ENCODE measurements around the gene ECHS1. TPM values are rescaled to one million over a fixed set of nuclear protein-coding genes. Genes with fewer than 3 reads are reported as not detected.

ECHS1 gene
- polyA plus RNA-seq, 1 donor from 2014 or later, result 122 TPM

- Histone ChIP-seq H2AFZ (ENCODE audit: low read depth, low read length) (no peak overlapping the region), H4K20me1 (ENCODE audit: insufficient read depth) (no peaks in the 10 kb centered on the region), H3K4me3 (ENCODE audit: low read length) (no peak overlapping the region), H3K36me3 (ENCODE audit: insufficient read depth, low read length) (no peaks in the 10 kb centered on the region), H3K9me2 (ENCODE audit: insufficient read depth, low read length) (no peaks in the 10 kb centered on the region), H3K79me2 (replicated peaks; ENCODE audit: insufficient read depth, low read length) (no peaks in the 10 kb centered on the region), H3K4me2 (ENCODE audit: low read length) (no peak overlapping the region), H3K27me3 (ENCODE audit: insufficient read depth, low read depth, low read length) (no peaks in the 10 kb centered on the region), H3K27ac (ENCODE audit: low read length) (no peak overlapping the region), H3K9me3 (ENCODE audit: low read length) (no peaks in the 10 kb centered on the region), H3F3A (ENCODE audit: insufficient read depth, low read length, poor library complexity, severe bottlenecking) (no peaks in the 10 kb centered on the region), H3K9ac (ENCODE audit: low read length) (no peak overlapping the region)
- TF ChIP-seq EZH2 (IDR thresholded peaks at IDR 0.05; ENCODE audit: borderline replicate concordance, insufficient read depth, low read length, poor library complexity, severe bottlenecking), result no peak
- no peak for TF ChIP-seq RAD21 (conservative IDR thresholded peaks at IDR 0.05)
These were observed 24.0 kb downstream of the ECHS1 start for GRCh38 chr10:133349160-133349568.

GRCh38 chr10:133347710-133348517 is 25.2 kb downstream of the ECHS1 start:
- Histone ChIP-seq H3F3A (ENCODE audit: insufficient read depth, low read length, poor library complexity, severe bottlenecking) (no peaks in the 10 kb centered on the region), H3K36me3 (ENCODE audit: insufficient read depth, low read length) (no peaks in the 10 kb centered on the region), H3K79me2 (replicated peaks; ENCODE audit: insufficient read depth, low read length) (no peaks in the 10 kb centered on the region), H3K4me3 (ENCODE audit: low read length) (no peak overlapping the region), H3K27ac (ENCODE audit: low read length) (no peak overlapping the region), H3K9me3 (ENCODE audit: low read length) (no peaks in the 10 kb centered on the region), H3K27me3 (ENCODE audit: insufficient read depth, low read depth, low read length) (no peaks in the 10 kb centered on the region), H3K9me2 (ENCODE audit: insufficient read depth, low read length) (no peaks in the 10 kb centered on the region), H2AFZ (ENCODE audit: low read depth, low read length) (no peak overlapping the region), H3K4me2 (ENCODE audit: low read length) (no peak overlapping the region), H3K9ac (ENCODE audit: low read length) (no peak overlapping the region), H4K20me1 (ENCODE audit: insufficient read depth) (no peaks in the 10 kb centered on the region)
- no peak for TF ChIP-seq RAD21 (conservative IDR thresholded peaks at IDR 0.05)
- TF ChIP-seq MXI1 (conservative IDR thresholded peaks at IDR 0.05; ENCODE audit: poor library complexity, severe bottlenecking), result no peak
- TF ChIP-seq TAF1 (IDR thresholded peaks at IDR 0.05; ENCODE audit: low read depth), result no peak
- no peak for TF ChIP-seq POLR2AphosphoS5 (IDR thresholded peaks at IDR 0.05)
- no peak for TF ChIP-seq EP300 (conservative IDR thresholded peaks at IDR 0.05; ENCODE audit: poor library complexity, severe bottlenecking)
- TF ChIP-seq CTCF (IDR thresholded peaks at IDR 0.05; ENCODE audit: poor library complexity, severe bottlenecking), result no peak
- TF ChIP-seq SMC3 (conservative IDR thresholded peaks at IDR 0.05; ENCODE audit: poor library complexity), result no peak
- TF ChIP-seq EZH2 (IDR thresholded peaks at IDR 0.05; ENCODE audit: borderline replicate concordance, insufficient read depth, low read length, poor library complexity, severe bottlenecking), result no peak
- TF ChIP-seq REST (IDR thresholded peaks at IDR 0.05; ENCODE audit: borderline replicate concordance), result no peak

Measured in neural cell (in vitro differentiated cells).